Measurements from ENCODE around the gene CPVL. TPM values are rescaled to one million over a fixed set of nuclear protein-coding genes. Genes with fewer than 3 reads are reported as not detected.

CPVL gene
- total RNA-seq, 1 experiment from 2014 or later = 72.3 TPM

DNA sequence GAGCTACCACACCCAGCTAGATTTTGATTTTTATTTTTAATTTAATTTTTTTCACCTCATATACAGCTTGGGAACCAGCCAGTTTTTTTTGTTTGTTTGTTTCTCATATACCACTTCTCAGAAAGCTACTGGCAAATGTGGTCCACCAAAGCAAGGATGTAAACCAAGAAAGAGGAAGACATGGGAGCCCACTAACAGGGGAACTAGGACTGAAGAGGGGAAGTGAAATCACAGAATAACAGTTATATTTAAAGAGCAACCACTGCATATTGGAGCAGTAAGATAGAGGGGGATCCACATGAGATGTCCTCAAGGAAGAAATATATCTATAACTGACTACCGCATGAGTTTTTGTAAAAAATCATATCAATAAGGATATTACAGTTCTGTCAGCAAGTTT lies 10.5 kb downstream of the CPVL start:
- Histone ChIP-seq H3K4me1 (ENCODE audit: insufficient read depth, low read length, poor library complexity, severe bottlenecking) (peaks cover 18% of the 10 kb centered on the region), H3K9me3 (ENCODE audit: low read depth, low read length, poor library complexity, severe bottlenecking) (peaks cover 7% of the 10 kb centered on the region), H3K36me3 (ENCODE audit: insufficient read depth, low read length, poor library complexity, severe bottlenecking) (no peaks in the 10 kb centered on the region), H3K27me3 (replicated peaks; ENCODE audit: insufficient read depth, low read depth, low read length, poor library complexity) (no peaks in the 10 kb centered on the region), H3K4me3 (ENCODE audit: low read depth, low read length, poor library complexity, severe bottlenecking) (no peak overlapping the region), H3K27ac (ENCODE audit: low read depth, low read length, poor library complexity, severe bottlenecking) (no peak overlapping the region)
- no peak for DNase-seq (ENCODE audit: low spot score)
- intact Hi-C loops (cut with micrococcal nuclease; ENCODE audit: unreplicated experiment) = no loop called here
- ChIA-PET CTCF (no interaction called here), POLR2A (ENCODE audit: low non-redundant PET) (no interaction called here)
- no peak for TF ChIP-seq EZH2 (IDR thresholded peaks at IDR 0.05; ENCODE audit: borderline replicate concordance, low read depth, low read length, poor library complexity, severe bottlenecking)
- TF ChIP-seq, protein P1, sequence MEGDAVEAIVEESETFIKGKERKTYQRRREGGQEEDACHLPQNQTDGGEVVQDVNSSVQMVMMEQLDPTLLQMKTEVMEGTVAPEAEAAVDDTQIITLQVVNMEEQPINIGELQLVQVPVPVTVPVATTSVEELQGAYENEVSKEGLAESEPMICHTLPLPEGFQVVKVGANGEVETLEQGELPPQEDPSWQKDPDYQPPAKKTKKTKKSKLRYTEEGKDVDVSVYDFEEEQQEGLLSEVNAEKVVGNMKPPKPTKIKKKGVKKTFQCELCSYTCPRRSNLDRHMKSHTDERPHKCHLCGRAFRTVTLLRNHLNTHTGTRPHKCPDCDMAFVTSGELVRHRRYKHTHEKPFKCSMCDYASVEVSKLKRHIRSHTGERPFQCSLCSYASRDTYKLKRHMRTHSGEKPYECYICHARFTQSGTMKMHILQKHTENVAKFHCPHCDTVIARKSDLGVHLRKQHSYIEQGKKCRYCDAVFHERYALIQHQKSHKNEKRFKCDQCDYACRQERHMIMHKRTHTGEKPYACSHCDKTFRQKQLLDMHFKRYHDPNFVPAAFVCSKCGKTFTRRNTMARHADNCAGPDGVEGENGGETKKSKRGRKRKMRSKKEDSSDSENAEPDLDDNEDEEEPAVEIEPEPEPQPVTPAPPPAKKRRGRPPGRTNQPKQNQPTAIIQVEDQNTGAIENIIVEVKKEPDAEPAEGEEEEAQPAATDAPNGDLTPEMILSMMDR (conservative IDR thresholded peaks at IDR 0.05; ENCODE audit: low read depth, low read length) = no peak
- BruUV-seq (replicated peaks) = no TSS peak

DNA sequence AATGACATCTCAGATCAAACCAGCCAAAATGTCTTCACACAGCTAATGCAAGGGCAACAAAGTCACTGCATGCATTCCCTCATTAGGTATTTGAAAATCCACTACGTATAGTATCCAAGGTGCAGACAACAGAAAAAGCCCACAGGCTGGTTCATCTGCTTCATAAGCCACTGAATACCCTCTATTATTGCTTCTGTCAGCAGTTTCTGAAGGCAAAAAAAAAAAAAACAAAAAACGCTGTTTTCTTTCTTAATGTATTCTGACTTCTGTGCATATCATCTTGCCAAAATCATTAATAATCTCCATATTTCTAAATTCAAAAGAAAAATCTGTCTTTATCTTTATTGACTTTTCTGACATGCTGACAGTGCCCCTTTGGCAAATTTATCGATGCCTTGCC lies 13.4 kb downstream of the CPVL start:
- POLR2A ChIA-PET (ENCODE audit: low non-redundant PET) = no interaction called here
- Histone ChIP-seq H3K36me3 (ENCODE audit: insufficient read depth, low read length, poor library complexity, severe bottlenecking) (no peaks in the 10 kb centered on the region), H3K4me1 (ENCODE audit: insufficient read depth, low read length, poor library complexity, severe bottlenecking) (no peaks in the 10 kb centered on the region), H3K27ac (ENCODE audit: low read depth, low read length, poor library complexity, severe bottlenecking) (no peak overlapping the region), H3K9me3 (ENCODE audit: low read depth, low read length, poor library complexity, severe bottlenecking) (peaks cover 7% of the 10 kb centered on the region), H3K27me3 (replicated peaks; ENCODE audit: insufficient read depth, low read depth, low read length, poor library complexity) (no peaks in the 10 kb centered on the region), H3K4me3 (ENCODE audit: low read depth, low read length, poor library complexity, severe bottlenecking) (no peak overlapping the region)
- CTCF ChIA-PET = no interaction called here
- no peak for DNase-seq (ENCODE audit: low spot score)
- intact Hi-C loops (cut with micrococcal nuclease; ENCODE audit: unreplicated experiment) = no loop called here
- TF ChIP-seq, protein P1 (conservative IDR thresholded peaks at IDR 0.05; ENCODE audit: low read depth, low read length) = no peak
- no peak for TF ChIP-seq EZH2 (IDR thresholded peaks at IDR 0.05; ENCODE audit: borderline replicate concordance, low read depth, low read length, poor library complexity, severe bottlenecking)
- no TSS peak for BruUV-seq (replicated peaks)

DNA sequence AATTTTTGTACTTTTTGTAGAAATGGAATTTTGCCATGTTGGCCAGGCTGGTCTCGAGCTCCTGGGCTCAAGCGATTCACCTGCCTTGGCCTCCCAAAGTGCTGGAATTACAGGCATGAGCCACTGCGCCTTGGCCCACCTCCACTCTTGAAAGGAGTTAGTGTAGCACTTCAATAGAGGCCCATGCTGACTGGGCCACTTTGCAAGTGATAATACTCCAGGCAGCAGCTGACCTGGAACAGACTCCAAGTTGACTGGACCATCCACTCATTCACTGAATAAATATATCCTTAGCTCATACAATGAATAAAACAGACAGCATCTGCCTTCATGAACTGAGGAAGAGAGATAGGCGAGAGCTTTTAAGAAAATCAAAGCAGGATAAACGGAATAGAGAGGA lies 14.7 kb downstream of the CPVL start:
- TF ChIP-seq EZH2 (IDR thresholded peaks at IDR 0.05; ENCODE audit: borderline replicate concordance, low read depth, low read length, poor library complexity, severe bottlenecking) = no peak
- TF ChIP-seq, protein P1 (conservative IDR thresholded peaks at IDR 0.05; ENCODE audit: low read depth, low read length) = no peak
- intact Hi-C loops (cut with micrococcal nuclease; ENCODE audit: unreplicated experiment) = no loop called here
- H3K27ac ChIP-seq (ENCODE audit: low read depth, low read length, poor library complexity, severe bottlenecking) = no peak overlapping the region
- ChIA-PET POLR2A (ENCODE audit: low non-redundant PET) (no interaction called here), CTCF (no interaction called here)
- no peaks in the 10 kb centered on the region for H3K36me3 ChIP-seq (ENCODE audit: insufficient read depth, low read length, poor library complexity, severe bottlenecking)
- no peaks in the 10 kb centered on the region for H3K4me1 ChIP-seq (ENCODE audit: insufficient read depth, low read length, poor library complexity, severe bottlenecking)
- BruUV-seq (replicated peaks) = no TSS peak
- H3K27me3 ChIP-seq (replicated peaks; ENCODE audit: insufficient read depth, low read depth, low read length, poor library complexity) = no peaks in the 10 kb centered on the region
- H3K9me3 ChIP-seq (ENCODE audit: low read depth, low read length, poor library complexity, severe bottlenecking) = peaks cover 7% of the 10 kb centered on the region
- H3K4me3 ChIP-seq (ENCODE audit: low read depth, low read length, poor library complexity, severe bottlenecking) = no peak overlapping the region
- DNase-seq (ENCODE audit: low spot score) = no peak
